SU-DHL-6 (cell line): ENCODE data around the gene PACS2.

Experiments
- H2AFZ ChIP-seq: fragments of 200-600 bp; sonication (generic); 2 replicates; pipeline ENCODE4 v1.6.1; 2014; ENCODE audit warnings: low read depth, mild to moderate bottlenecking, moderate library complexity, mixed read lengths, antibody characterized with exemption, low read length; ENCODE audit not compliant: severe bottlenecking
- H3F3A ChIP-seq: fragments of 200-600 bp; shearing (Covaris generic); 2 replicates; pipeline ENCODE4 v1.6.0; 2016; ENCODE audit warnings: antibody characterized with exemption, mild to moderate bottlenecking; ENCODE audit not compliant: insufficient read depth
- H3K27ac ChIP-seq: fragments of 200-600 bp; sonication (generic); 2 replicates; pipeline ENCODE4 v1.5.1; 2016; ENCODE audit warnings: low read depth, mild to moderate bottlenecking, low read length, moderate library complexity, mixed read lengths
- H3K27me3 ChIP-seq: fragments of 200-600 bp; sonication (generic), shearing (Covaris generic); 2 replicates; pipeline ENCODE4 v1.6.0; 2014; ENCODE audit warnings: mild to moderate bottlenecking, low read length
- H3K36me3 ChIP-seq: fragments of 200-600 bp; sonication (generic); 2 replicates; pipeline ENCODE4 v1.6.1; 2014; ENCODE audit warnings: mild to moderate bottlenecking, low read length, mixed read lengths
- H3K4me2 ChIP-seq: fragments of 300-600, 200-600 bp; shearing (Covaris generic), sonication (generic); 2 replicates; pipeline ENCODE4 v1.6.0; 2014; ENCODE audit warnings: low read length, low read depth, mild to moderate bottlenecking; ENCODE audit not compliant: poor library complexity, severe bottlenecking
- H3K4me3 ChIP-seq: fragments of 200-600 bp; sonication (generic); 2 replicates; pipeline ENCODE4 v1.5.1; 2014; ENCODE audit warnings: antibody characterized with exemption, low read length, mild to moderate bottlenecking, mixed read lengths; ENCODE audit not compliant: insufficient read depth, poor library complexity, severe bottlenecking
- H3K79me2 ChIP-seq: fragments of 200-600 bp; sonication (generic); 2 replicates; pipeline ENCODE4 v1.6.1; 2014; ENCODE audit warnings: mild to moderate bottlenecking, low read length, moderate library complexity; ENCODE audit not compliant: insufficient read depth
- H3K9ac ChIP-seq: fragments of 200-600 bp; sonication (generic); 2 replicates; pipeline ENCODE4 v1.7.0; 2014; ENCODE audit warnings: mild to moderate bottlenecking, low read length
- H3K9me2 ChIP-seq: fragments of 200-600 bp; sonication (generic); replicated peaks from 2 replicates; pipeline ENCODE4 v1.6.1; 2014; ENCODE audit warnings: low read length; ENCODE audit not compliant: insufficient read depth
- H3K9me3 ChIP-seq: fragments of 200-600 bp; sonication (generic); 2 replicates; pipeline ENCODE4 v1.6.1; 2014; ENCODE audit warnings: low read length, mixed read lengths; ENCODE audit not compliant: insufficient read depth
- H4K20me1 ChIP-seq: fragments of 200-600 bp; sonication (generic); 2 replicates; pipeline ENCODE4 v1.6.1; 2014; ENCODE audit warnings: low read depth, mild to moderate bottlenecking, antibody characterized with exemption, low read length, moderate library complexity, mixed read lengths
- EZH2phosphoT487 ChIP-seq: fragments of 200-600 bp; sonication (generic), shearing (Covaris generic); conservative IDR thresholded peaks from 2 replicates; pipeline ENCODE4 v1.6.1; 2018; ENCODE audit warnings: mild to moderate bottlenecking, antibody characterized with exemption, low read length, moderate library complexity, mixed read lengths
- TF ChIP-seq, protein P1 (sequence below): fragments of 200-600 bp; sonication (generic); IDR thresholded peaks from one replicate; pipeline ENCODE4 v1.5.1; 2017; ENCODE audit warnings: antibody characterized with exemption, mild to moderate bottlenecking, low read length, moderate library complexity; ENCODE audit not compliant: insufficient read depth, poor library complexity, severe bottlenecking

PACS2 gene

DNA sequence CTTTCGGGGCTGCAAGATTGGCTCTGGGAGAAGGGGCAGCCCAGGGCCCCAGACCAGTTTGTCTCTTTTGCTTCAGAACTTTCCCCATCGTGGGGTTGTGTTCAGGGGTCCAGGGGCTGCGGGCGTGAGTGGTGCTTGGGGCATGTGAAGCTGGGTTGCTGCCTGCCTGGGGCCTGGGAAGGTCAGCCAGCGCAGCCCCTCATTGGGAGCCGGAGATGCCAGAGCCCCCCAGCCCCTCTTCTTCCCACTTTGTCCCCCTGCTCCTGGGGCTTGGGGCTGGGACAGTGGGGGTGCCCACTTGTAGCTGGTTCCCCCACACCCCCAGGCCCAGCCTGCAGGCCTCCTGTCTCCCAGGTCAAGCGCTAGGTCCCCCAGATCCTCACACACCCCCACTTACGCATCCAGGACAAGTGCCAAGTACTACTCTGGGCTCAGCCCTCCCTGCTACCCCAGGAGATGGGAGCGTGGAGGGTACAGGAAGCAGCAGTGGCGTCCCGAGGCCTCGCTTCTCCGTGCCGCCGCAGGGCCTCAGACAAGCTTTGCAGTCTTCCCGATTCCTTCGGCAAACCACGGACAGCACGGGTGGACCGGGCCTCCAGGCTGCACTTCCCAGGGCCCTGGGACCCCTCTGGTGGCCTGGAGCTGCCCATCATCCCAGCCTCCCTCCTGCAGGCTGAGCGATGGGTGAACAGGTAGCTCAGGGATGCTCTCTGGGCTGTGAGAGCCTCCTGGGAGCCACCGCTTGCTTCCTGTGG lies 41.5 kb downstream of the PACS2 start:
- no peaks in the 10 kb centered on the region for H3K36me3 ChIP-seq
- H4K20me1 ChIP-seq: no peaks in the 10 kb centered on the region
- no peaks in the 10 kb centered on the region for H3K9me2 ChIP-seq
- H3F3A ChIP-seq: no peaks in the 10 kb centered on the region
- H3K79me2 ChIP-seq: no peaks in the 10 kb centered on the region
- H3K4me3 ChIP-seq: no peak overlapping the region
- no peak overlapping the region for H3K9ac ChIP-seq
- no peak overlapping the region for H2AFZ ChIP-seq
- H3K27me3 ChIP-seq: no peaks in the 10 kb centered on the region
- H3K9me3 ChIP-seq: no peaks in the 10 kb centered on the region
- TF ChIP-seq, protein P1, sequence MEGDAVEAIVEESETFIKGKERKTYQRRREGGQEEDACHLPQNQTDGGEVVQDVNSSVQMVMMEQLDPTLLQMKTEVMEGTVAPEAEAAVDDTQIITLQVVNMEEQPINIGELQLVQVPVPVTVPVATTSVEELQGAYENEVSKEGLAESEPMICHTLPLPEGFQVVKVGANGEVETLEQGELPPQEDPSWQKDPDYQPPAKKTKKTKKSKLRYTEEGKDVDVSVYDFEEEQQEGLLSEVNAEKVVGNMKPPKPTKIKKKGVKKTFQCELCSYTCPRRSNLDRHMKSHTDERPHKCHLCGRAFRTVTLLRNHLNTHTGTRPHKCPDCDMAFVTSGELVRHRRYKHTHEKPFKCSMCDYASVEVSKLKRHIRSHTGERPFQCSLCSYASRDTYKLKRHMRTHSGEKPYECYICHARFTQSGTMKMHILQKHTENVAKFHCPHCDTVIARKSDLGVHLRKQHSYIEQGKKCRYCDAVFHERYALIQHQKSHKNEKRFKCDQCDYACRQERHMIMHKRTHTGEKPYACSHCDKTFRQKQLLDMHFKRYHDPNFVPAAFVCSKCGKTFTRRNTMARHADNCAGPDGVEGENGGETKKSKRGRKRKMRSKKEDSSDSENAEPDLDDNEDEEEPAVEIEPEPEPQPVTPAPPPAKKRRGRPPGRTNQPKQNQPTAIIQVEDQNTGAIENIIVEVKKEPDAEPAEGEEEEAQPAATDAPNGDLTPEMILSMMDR: no peak
- no peak for TF ChIP-seq EZH2phosphoT487
- no peak overlapping the region for H3K27ac ChIP-seq
- no peak overlapping the region for H3K4me2 ChIP-seq

DNA sequence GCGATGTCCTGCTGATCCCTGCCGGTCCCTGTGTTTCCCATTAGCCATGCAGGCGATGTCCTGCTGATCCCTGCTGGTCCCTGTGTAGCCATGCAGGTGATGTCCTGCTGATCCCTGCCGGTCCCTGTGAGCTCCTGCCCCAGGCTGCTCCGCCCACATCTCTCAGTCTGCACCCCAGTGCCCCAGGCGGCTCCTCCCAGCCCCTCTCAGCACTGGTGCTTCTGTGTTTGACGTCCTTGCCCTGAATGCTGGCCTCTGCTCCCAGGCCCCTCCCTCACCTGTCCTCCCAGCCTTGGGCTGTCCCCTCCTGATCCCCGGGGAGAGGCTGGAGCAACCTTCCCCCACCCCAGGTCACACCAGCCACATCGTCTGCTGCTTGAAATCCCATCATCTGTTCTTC lies 42.4 kb downstream of the PACS2 start:
- no peak overlapping the region for H3K27ac ChIP-seq
- no peaks in the 10 kb centered on the region for H3K36me3 ChIP-seq
- no peak for TF ChIP-seq EZH2phosphoT487
- TF ChIP-seq, protein P1: no peak
- no peak overlapping the region for H2AFZ ChIP-seq
- H3K79me2 ChIP-seq: no peaks in the 10 kb centered on the region
- no peak overlapping the region for H3K9ac ChIP-seq
- H3K9me3 ChIP-seq: no peaks in the 10 kb centered on the region
- H3K4me3 ChIP-seq: no peak overlapping the region
- no peaks in the 10 kb centered on the region for H3F3A ChIP-seq
- H3K9me2 ChIP-seq: no peaks in the 10 kb centered on the region
- no peak overlapping the region for H3K4me2 ChIP-seq
- H4K20me1 ChIP-seq: no peaks in the 10 kb centered on the region
- no peaks in the 10 kb centered on the region for H3K27me3 ChIP-seq

DNA sequence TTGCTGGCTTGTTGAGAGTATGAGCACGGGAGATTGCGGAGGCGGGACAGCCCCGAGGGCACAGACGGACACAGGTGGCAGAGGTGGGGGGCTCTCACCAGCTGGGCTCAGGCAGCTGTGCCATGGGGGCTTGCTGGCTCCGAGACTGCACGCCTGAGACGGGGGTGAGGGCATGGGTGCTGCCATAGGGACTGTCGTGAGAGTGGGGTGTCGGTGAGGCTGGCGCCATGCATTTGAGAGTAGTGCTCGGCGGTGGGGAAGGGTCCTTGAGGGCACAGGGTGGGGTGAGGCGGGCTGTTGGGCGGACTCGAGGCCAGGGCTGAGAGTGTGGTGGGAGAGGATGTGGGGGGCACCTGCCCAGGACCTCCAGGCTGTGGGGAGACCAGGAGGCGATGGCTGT lies 43.1 kb downstream of the PACS2 start:
- H3F3A ChIP-seq: no peaks in the 10 kb centered on the region
- H3K9me2 ChIP-seq: no peaks in the 10 kb centered on the region
- no peak overlapping the region for H3K9ac ChIP-seq
- H3K27me3 ChIP-seq: no peaks in the 10 kb centered on the region
- H3K4me3 ChIP-seq: no peak overlapping the region
- H3K4me2 ChIP-seq: no peak overlapping the region
- TF ChIP-seq, protein P1: no peak
- TF ChIP-seq EZH2phosphoT487: no peak
- H3K27ac ChIP-seq: no peak overlapping the region
- H3K9me3 ChIP-seq: no peaks in the 10 kb centered on the region
- H2AFZ ChIP-seq: no peak overlapping the region
- no peaks in the 10 kb centered on the region for H4K20me1 ChIP-seq
- H3K79me2 ChIP-seq: no peaks in the 10 kb centered on the region
- no peaks in the 10 kb centered on the region for H3K36me3 ChIP-seq
